22Rv1 (cell line): Measurements from ENCODE around the gene MATN4.

Experiments used
- ZFX ChIP-seq: fragments of 450-650 bp; IDR thresholded peaks from 2 replicates; pipeline ENCODE4 v1.6.1; 2017; ENCODE audit warnings: antibody characterized with exemption, borderline replicate concordance
- TF ChIP-seq, protein P1 (sequence below): fragments of 450-650 bp; IDR thresholded peaks from 2 replicates; pipeline ENCODE4 v1.5.1; 2017; ENCODE audit warnings: mild to moderate bottlenecking

DNA sequence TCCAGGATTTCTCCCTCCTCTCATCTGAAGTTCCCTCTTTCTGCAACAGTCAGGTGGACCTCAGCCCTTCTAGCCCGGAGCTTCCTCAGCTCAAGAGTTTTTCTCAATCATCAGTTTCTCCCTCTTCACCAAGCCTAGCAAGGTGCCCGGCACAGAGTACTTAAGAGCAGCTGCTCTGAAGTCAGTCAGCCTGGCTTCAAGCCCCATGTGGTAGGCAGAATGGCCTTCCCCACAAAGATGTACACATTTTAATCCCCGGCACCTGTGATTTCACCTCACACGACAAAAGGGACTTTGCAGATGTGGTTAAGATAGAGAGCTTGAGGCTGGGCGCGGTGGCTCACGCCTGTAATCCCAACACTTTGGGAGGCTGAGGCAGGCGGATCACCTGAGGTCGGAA, 16.6 kb downstream of the MATN4 start:
- TF ChIP-seq, protein P1, sequence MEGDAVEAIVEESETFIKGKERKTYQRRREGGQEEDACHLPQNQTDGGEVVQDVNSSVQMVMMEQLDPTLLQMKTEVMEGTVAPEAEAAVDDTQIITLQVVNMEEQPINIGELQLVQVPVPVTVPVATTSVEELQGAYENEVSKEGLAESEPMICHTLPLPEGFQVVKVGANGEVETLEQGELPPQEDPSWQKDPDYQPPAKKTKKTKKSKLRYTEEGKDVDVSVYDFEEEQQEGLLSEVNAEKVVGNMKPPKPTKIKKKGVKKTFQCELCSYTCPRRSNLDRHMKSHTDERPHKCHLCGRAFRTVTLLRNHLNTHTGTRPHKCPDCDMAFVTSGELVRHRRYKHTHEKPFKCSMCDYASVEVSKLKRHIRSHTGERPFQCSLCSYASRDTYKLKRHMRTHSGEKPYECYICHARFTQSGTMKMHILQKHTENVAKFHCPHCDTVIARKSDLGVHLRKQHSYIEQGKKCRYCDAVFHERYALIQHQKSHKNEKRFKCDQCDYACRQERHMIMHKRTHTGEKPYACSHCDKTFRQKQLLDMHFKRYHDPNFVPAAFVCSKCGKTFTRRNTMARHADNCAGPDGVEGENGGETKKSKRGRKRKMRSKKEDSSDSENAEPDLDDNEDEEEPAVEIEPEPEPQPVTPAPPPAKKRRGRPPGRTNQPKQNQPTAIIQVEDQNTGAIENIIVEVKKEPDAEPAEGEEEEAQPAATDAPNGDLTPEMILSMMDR: no peak
- TF ChIP-seq ZFX: no peak
